Ammon's horn (tissue), 1 donor: Measurements from ENCODE around the gene POLR3H.

ENCODE experiments used
- DNase-seq: peaks from one replicate; pipeline ENCODE4 v3.0.0-alpha.2; 2016; ENCODE audit warnings: low spot score

Gene POLR3H

GRCh38 chr22:41517172-41518047 is 26.9 kb downstream of the POLR3H start:
- DNase-seq: peak; percentile 84

GRCh38 chr22:41516462-41516861 is 27.8 kb downstream of the POLR3H start:
- no peak for DNase-seq

GRCh38 chr22:41513391-41513790 is 30.9 kb downstream of the POLR3H start:
- peak; percentile 80 for DNase-seq

- DNase-seq: no peak
Measured at GRCh38 chr22:41512421-41513194, 31.7 kb downstream of the POLR3H start.

GRCh38 chr22:41511521-41511968 is 32.7 kb downstream of the POLR3H start:
- no peak for DNase-seq

DNA sequence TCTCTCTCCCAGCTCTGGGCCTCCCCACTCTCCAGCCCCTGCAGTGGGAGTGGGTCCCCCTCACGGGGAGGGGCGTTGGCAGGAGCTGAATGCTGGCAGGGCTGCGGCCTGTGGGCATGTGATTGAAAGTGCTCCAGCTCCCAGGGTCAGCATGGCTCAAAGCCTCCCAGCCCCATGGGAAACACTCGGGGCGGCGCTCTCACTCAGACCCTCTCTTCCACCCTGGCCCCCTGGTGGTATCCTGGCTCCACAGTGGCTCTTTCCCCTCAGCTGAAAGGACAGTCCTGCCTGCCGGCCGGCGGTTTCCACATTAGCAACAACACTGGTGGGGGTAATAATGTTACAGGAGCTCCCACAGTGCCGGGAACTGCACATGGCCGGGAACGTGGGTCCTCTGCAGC is 35.5 kb downstream of the POLR3H start:
- peak; percentile 91 for DNase-seq

- no peak for DNase-seq
Measured at GRCh38 chr22:41507330-41508063, 36.8 kb downstream of the POLR3H start.

DNA sequence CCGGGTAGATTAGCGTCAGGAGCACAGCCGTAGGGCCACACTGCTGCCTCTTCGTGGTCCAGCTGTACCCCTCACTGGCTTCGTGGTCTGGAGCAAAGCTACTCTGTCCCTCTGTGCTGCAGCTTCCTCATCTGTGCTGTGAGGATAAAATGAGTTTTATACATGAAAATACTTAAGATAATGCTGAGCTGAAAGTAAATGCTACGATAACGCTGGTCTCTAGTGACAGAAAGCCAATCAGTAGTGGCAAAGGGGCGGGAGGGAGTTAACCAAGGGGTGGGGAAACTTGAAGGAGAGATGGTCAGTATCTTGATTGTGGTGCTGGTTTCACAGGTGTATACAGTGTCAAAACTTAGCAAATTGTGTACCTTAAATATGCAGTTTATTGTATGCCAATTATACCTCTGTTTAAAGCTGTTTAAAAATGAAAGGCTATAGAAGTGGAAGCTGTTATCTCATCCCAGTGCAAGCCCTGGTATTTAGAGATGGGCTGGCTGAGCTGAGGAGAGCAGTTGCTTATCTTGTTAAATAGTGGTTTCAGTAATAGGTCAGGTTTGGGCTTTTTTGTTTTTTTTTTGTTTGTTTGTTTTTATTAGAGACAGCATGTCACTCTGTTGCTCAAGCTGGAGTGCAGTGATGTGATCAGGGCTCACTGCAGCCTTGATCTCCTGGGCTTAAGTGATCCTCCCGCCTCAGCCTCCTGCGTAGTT is 38.6 kb downstream of the POLR3H start:
- DNase-seq: no peak

- no peak for DNase-seq
Measured at GRCh38 chr22:41504816-41505215, 39.5 kb downstream of the POLR3H start.

DNA sequence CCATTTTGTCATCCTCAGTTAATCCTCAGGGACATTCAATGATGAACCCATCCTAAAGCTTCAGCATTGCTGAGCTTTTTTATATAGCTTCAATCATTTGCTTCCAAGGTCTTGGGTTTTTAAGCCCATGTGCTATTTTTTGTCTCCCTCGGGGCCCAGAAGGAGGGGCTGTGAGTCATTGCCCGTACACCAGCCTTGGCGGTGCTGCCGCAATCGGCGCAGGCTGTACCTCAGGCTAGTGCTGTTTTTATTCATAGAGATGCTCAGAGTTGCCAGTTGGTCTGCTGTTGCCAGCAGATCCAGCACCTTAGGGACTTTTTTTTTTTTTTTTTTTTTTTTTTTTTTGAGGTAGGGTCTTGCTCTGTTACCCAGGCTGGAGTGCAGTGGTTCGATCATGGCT is 39.9 kb downstream of the POLR3H start:
- DNase-seq: peak; percentile 73

DNA sequence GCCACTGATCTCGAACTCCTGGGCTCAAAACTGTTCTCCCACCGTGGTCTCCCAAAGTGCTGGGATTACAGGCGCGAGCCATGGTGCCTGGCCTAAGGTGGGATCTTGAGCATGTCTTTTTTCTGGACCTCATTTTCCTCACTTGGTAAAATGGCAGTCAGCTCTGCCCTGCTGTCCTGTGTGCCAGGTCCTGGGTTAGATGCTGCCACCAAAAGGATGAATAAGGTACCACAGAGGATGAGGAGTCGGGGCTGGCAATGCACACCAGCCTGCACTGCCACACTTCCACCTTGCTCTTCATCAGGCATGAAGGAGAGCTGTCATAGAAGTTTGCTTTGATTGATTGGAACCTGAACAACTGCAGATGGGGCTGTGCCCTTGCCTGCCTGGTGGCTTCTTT is 43.1 kb downstream of the POLR3H start:
- DNase-seq: peak; percentile 70

GRCh38 chr22:41500303-41500702 is 44.0 kb downstream of the POLR3H start:
- no peak for DNase-seq

GRCh38 chr22:41499624-41500280 is 44.5 kb downstream of the POLR3H start:
- DNase-seq: no peak

- no peak for DNase-seq
Measured at GRCh38 chr22:41498303-41498835, 45.9 kb downstream of the POLR3H start.

DNA sequence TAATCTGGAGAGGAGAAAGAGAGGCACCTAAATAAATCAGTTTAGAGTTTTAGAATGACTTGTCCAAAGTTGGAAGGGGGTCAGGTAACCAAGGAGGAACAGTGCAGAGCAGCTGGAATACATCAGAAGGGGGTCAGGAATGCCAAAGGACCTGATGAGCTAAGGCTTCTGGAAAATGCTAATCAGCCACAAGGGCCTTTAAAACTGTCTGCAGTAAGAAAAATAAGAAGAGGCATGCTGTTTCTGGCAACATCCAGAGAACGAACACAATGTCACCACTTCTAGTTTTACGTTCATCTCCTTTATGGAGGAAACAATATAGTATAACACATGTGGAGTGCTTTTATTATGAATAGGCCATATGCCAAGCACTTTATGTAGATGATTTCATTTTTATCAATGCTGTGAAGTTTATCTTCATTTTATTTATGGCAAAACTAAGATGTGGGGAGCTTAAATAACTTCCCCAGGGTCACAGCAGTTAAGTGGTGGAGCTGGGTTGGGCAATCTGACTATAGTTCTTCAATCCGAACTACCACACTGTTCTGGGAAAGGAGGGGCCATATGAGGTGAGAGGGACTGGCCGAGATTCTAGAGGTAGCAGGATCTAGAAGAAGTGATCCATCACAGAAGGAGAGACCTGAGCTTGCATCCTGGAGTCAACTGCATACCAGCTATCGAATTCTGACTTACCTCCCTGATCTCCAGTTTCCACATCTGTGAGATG is 52.7 kb downstream of the POLR3H start:
- DNase-seq: no peak

- DNase-seq: no peak
Measured at GRCh38 chr22:41488596-41489385, 55.5 kb downstream of the POLR3H start.

DNA sequence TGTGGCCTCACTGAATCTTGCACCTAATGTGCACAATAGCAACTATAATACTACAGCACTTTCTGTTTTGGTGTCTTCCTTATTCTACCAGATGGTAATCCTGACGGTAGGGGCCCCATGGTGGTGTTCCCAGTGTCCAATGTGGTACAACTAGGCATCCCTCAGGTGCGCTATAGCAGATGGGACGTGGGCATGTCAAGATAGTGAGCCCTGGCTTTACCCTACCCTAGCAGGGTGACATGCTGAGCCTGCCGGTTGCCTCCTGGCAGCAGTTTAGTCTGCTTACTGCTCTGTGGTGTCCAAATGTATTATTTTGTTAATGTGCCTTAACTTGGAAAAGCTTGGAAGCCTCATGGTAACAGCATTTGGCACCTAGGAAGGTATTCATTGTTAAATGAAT is 56.2 kb downstream of the POLR3H start:
- DNase-seq: no peak

- no peak for DNase-seq
Measured at GRCh38 chr22:41487037-41487935, 57.0 kb downstream of the POLR3H start.
